ENCODE results near the gene MYO5A. TPM values are rescaled to one million over a fixed set of nuclear protein-coding genes. Genes with fewer than 3 reads are reported as not detected.

Gene MYO5A
- polyA plus RNA-seq, 1 donor (not counting 4 experiments of a cell fraction or from before 2014, with no cell fraction given): 53.8 TPM

GRCh38 chr15:52291204-52291603 lies 237.5 kb downstream of the MYO5A start:
- Histone ChIP-seq H3K9me1 (ENCODE audit: control insufficient read depth, extremely low read depth, insufficient read depth, low read length) (no peaks in the 10 kb centered on the region), H3K27ac (ENCODE audit: control insufficient read depth, insufficient read depth, low read length) (no peak overlapping the region), H3K9me3 (ENCODE audit: control insufficient read depth, low read depth, low read length) (no peaks in the 10 kb centered on the region), H4K20me1 (ENCODE audit: control insufficient read depth, extremely low read depth, insufficient read depth, low read length) (no peaks in the 10 kb centered on the region), H3K4me2 (ENCODE audit: control insufficient read depth, extremely low read depth, insufficient read depth, low read depth, low read length) (no peak overlapping the region), H3K4me1 (ENCODE audit: control insufficient read depth, extremely low read depth, insufficient read depth, low read length) (peaks cover 2% of the 10 kb centered on the region), H3K36me3 (ENCODE audit: control insufficient read depth in 2 of 2, extremely low read depth in 1 of 2, insufficient read depth in 2 of 2, low read length in 2 of 2) (no peaks in the 10 kb centered on the region), H3K79me2 (ENCODE audit: control insufficient read depth, insufficient read depth, low read length) (no peaks in the 10 kb centered on the region), H3K9ac (ENCODE audit: control insufficient read depth, extremely low read depth, insufficient read depth, low read length) (no peak overlapping the region), H2AFZ (ENCODE audit: control insufficient read depth, low read length) (no peak overlapping the region), H3K4me3 (ENCODE audit: control insufficient read depth in 2 of 3, extremely low read depth in 1 of 3, insufficient read depth in 2 of 3, low read depth in 1 of 3, low read length in 3 of 3) (no peak overlapping the region), H3K27me3 (ENCODE audit: control insufficient read depth, extremely low read depth, insufficient read depth, low read length) (peaks cover 24% of the 10 kb centered on the region)
- TF ChIP-seq CTCF (optimal IDR thresholded peaks at IDR 0.05 in 1 of 3, IDR thresholded peaks at IDR 0.05 in 1 of 3, conservative IDR thresholded peaks at IDR 0.05 in 1 of 3; ENCODE audit: extremely low read depth in 1 of 3, insufficient read depth in 2 of 3, low read length in 3 of 3) (no peak), EZH2 (IDR thresholded peaks at IDR 0.05; ENCODE audit: low read length) (no peak)
- DNase-seq (ENCODE audit: low read depth, low spot score) (no peak), FAIRE-seq (no peak)
- dilution Hi-C loops (cut with MboI; ENCODE audit: extremely low pct_ligation_motif_present, low sequenced_read_pairs): no loop called here

GRCh38 chr15:52290800-52291199 lies 237.9 kb downstream of the MYO5A start:
- FAIRE-seq (no peak), DNase-seq (ENCODE audit: low read depth, low spot score) (no peak)
- Histone ChIP-seq H3K4me3 (ENCODE audit: control insufficient read depth in 2 of 3, extremely low read depth in 1 of 3, insufficient read depth in 2 of 3, low read depth in 1 of 3, low read length in 3 of 3) (no peak overlapping the region), H2AFZ (ENCODE audit: control insufficient read depth, low read length) (no peak overlapping the region), H3K9me3 (ENCODE audit: control insufficient read depth, low read depth, low read length) (no peaks in the 10 kb centered on the region), H3K4me2 (ENCODE audit: control insufficient read depth, extremely low read depth, insufficient read depth, low read depth, low read length) (no peak overlapping the region), H3K4me1 (ENCODE audit: control insufficient read depth, extremely low read depth, insufficient read depth, low read length) (peaks cover 2% of the 10 kb centered on the region), H4K20me1 (ENCODE audit: control insufficient read depth, extremely low read depth, insufficient read depth, low read length) (no peaks in the 10 kb centered on the region), H3K79me2 (ENCODE audit: control insufficient read depth, insufficient read depth, low read length) (no peaks in the 10 kb centered on the region), H3K27ac (ENCODE audit: control insufficient read depth, insufficient read depth, low read length) (no peak overlapping the region), H3K36me3 (ENCODE audit: control insufficient read depth in 2 of 2, extremely low read depth in 1 of 2, insufficient read depth in 2 of 2, low read length in 2 of 2) (no peaks in the 10 kb centered on the region), H3K9ac (ENCODE audit: control insufficient read depth, extremely low read depth, insufficient read depth, low read length) (no peak overlapping the region), H3K27me3 (ENCODE audit: control insufficient read depth, extremely low read depth, insufficient read depth, low read length) (peaks cover 23% of the 10 kb centered on the region), H3K9me1 (ENCODE audit: control insufficient read depth, extremely low read depth, insufficient read depth, low read length) (no peaks in the 10 kb centered on the region)
- TF ChIP-seq CTCF (optimal IDR thresholded peaks at IDR 0.05 in 1 of 3, IDR thresholded peaks at IDR 0.05 in 1 of 3, conservative IDR thresholded peaks at IDR 0.05 in 1 of 3; ENCODE audit: extremely low read depth in 1 of 3, insufficient read depth in 2 of 3, low read length in 3 of 3): no peak
- TF ChIP-seq EZH2 (IDR thresholded peaks at IDR 0.05; ENCODE audit: low read length): no peak
- dilution Hi-C loops (cut with MboI; ENCODE audit: extremely low pct_ligation_motif_present, low sequenced_read_pairs): no loop called here
